Measurements from ENCODE around the gene H2AZ2.

The H2AZ2 gene

GRCh38 chr7:44847920-44848634 is at the start of gene H2AZ2:
Gene H2AZ2, minus strand, starts transcription at chr7:44848087. Its CDS starts 116 bp downstream, at chr7:44847971.
- no peak for TF ChIP-seq CTCF (conservative IDR thresholded peaks at IDR 0.05; ENCODE audit: low read length)
- H3K4me3 ChIP-seq (ENCODE audit: low read length) = peak within 1 kb of the TSS; percentile 89
- DNase-seq (ENCODE audit: low read depth) = peak; percentile 100

- peak; percentile 9 for DNase-seq (ENCODE audit: low read depth)
- no peak overlapping the region for H3K4me3 ChIP-seq (ENCODE audit: low read length)
- TF ChIP-seq CTCF (conservative IDR thresholded peaks at IDR 0.05; ENCODE audit: low read length) = no peak
Measured at GRCh38 chr7:44897309-44897708, 49.4 kb upstream of the H2AZ2 start.

GRCh38 chr7:44894888-44895580 is 47.1 kb upstream of the H2AZ2 start:
- DNase-seq (ENCODE audit: low read depth) = no peak
- H3K4me3 ChIP-seq (ENCODE audit: low read length) = no peak overlapping the region
- TF ChIP-seq CTCF (conservative IDR thresholded peaks at IDR 0.05; ENCODE audit: low read length) = no peak

GRCh38 chr7:44893710-44894234 is 45.9 kb upstream of the H2AZ2 start:
- TF ChIP-seq CTCF (conservative IDR thresholded peaks at IDR 0.05; ENCODE audit: low read length) = no peak
- DNase-seq (ENCODE audit: low read depth) = peak; percentile 33
- no peak overlapping the region for H3K4me3 ChIP-seq (ENCODE audit: low read length)

- no peak for TF ChIP-seq CTCF (conservative IDR thresholded peaks at IDR 0.05; ENCODE audit: low read length)
- no peak overlapping the region for H3K4me3 ChIP-seq (ENCODE audit: low read length)
- DNase-seq (ENCODE audit: low read depth) = no peak
Measured at GRCh38 chr7:44891791-44892190, 43.9 kb upstream of the H2AZ2 start.

GRCh38 chr7:44891372-44891771 is 43.5 kb upstream of the H2AZ2 start:
- H3K4me3 ChIP-seq (ENCODE audit: low read length) = no peak overlapping the region
- DNase-seq (ENCODE audit: low read depth) = no peak
- TF ChIP-seq CTCF (conservative IDR thresholded peaks at IDR 0.05; ENCODE audit: low read length) = no peak

Data from AG10803 (cell line).